IMR-90 (cell line): ENCODE results near the gene OTUD5. TPM values are rescaled to one million over a fixed set of nuclear protein-coding genes. Genes with fewer than 3 reads are reported as not detected.

Source experiments
- ATAC-seq: fragments of 200-7000 bp; cut with Tn5 transposase; 2 replicates; pipeline ENCODE4 v1.9.1; 2020; ENCODE audit warnings: low read depth, mild to moderate bottlenecking, moderate library complexity
- BruUV-seq: library from RNA; stranded (reverse); fragments of 400-500 nt; replicated peaks from 2 replicates; lab custom pipeline; 2021; lab: Mats Ljungman, UMichigan
- CTCF ChIA-PET: fragments of 300-600 bp; formaldehyde crosslinking; extraction: SDS; loops from one replicate; lab custom pipeline; 2021; ENCODE audit warnings: antibody characterized with exemption; lab: Yijun Ruan, JAX
- POLR2A ChIA-PET: fragments of 300-600 bp; sonication (Branson Sonifier 250); formaldehyde crosslinking; loops from one replicate; lab custom pipeline; 2022; ENCODE audit warnings: antibody characterized with exemption; ENCODE audit not compliant: unreplicated experiment; lab: Charles Lee
- DNase-seq: peaks from one replicate; pipeline ENCODE4 v3.0.0; 2013
- H2AFZ ChIP-seq: replicated peaks from 2 replicates; pipeline ENCODE3; 2013; ENCODE audit warnings: low read length, mild to moderate bottlenecking; ENCODE audit not compliant: poor library complexity
- H2AK5ac ChIP-seq: 2 replicates; pipeline ENCODE4 v1.6.1; 2013; ENCODE audit warnings: low read depth, low read length, inconsistent platforms
- H2AK9ac ChIP-seq: replicated peaks from 2 replicates; pipeline ENCODE3; 2013; ENCODE audit warnings: mild to moderate bottlenecking, low read depth, low read length, moderate library complexity; ENCODE audit not compliant: poor library complexity
- H2BK120ac ChIP-seq: 2 replicates; pipeline ENCODE4 v1.6.1; 2013; ENCODE audit warnings: low read depth, low read length, inconsistent platforms
- H2BK15ac ChIP-seq: 3 replicates; pipeline ENCODE4 v1.6.1; 2013; ENCODE audit warnings: low read depth, low read length, inconsistent platforms
- H2BK20ac ChIP-seq: 2 replicates; pipeline ENCODE4 v1.6.1; 2013; ENCODE audit warnings: low read depth, mild to moderate bottlenecking, inconsistent platforms, low read length, moderate library complexity
- H2BK5ac ChIP-seq: 2 replicates; pipeline ENCODE4 v1.6.1; 2013; ENCODE audit warnings: mild to moderate bottlenecking, low read depth, low read length, inconsistent platforms; ENCODE audit not compliant: poor library complexity, severe bottlenecking
- H3K14ac ChIP-seq: replicated peaks from 2 replicates; pipeline ENCODE4 v1.6.1; 2013; ENCODE audit warnings: low read depth, low read length, inconsistent platforms
- H3K18ac ChIP-seq: 2 replicates; pipeline ENCODE4 v1.6.1; 2013; ENCODE audit warnings: low read depth, low read length, control low read depth
- H3K23ac ChIP-seq: 2 replicates; pipeline ENCODE4 v1.6.1; 2013; ENCODE audit warnings: low read depth, low read length, inconsistent platforms
- H3K27ac ChIP-seq: 2 replicates; pipeline ENCODE4 v1.5.1; 2013; ENCODE audit warnings: mild to moderate bottlenecking, control low read depth, low read length; ENCODE audit not compliant: insufficient read depth
- H3K27me3 ChIP-seq: 2 replicates; pipeline ENCODE4 v1.6.1; 2013; ENCODE audit warnings: low read length; ENCODE audit not compliant: control insufficient read depth, insufficient read depth
- H3K36me3 ChIP-seq: 2 replicates; pipeline ENCODE4 v1.6.1; 2013; ENCODE audit warnings: low read length, mixed read lengths; ENCODE audit not compliant: control insufficient read depth, insufficient read depth
- H3K4ac ChIP-seq: 2 replicates; pipeline ENCODE4 v1.6.1; 2013; ENCODE audit warnings: low read depth, low read length, inconsistent platforms
- H3K4me1 ChIP-seq: 2 replicates; pipeline ENCODE4 v1.6.1; 2013; ENCODE audit warnings: low read length, mixed read lengths; ENCODE audit not compliant: control insufficient read depth, insufficient read depth
- H3K4me2 ChIP-seq: 2 replicates; pipeline ENCODE4 v1.6.1; 2013; ENCODE audit warnings: low read depth, mild to moderate bottlenecking, control low read depth, low read length, moderate library complexity
- H3K4me3 ChIP-seq: 2 replicates; pipeline ENCODE4 v1.5.1; 2013; ENCODE audit warnings: low read depth, mild to moderate bottlenecking, control low read depth, low read length, moderate library complexity; ENCODE audit not compliant: insufficient read depth
- H3K56ac ChIP-seq: 2 replicates; pipeline ENCODE4 v1.6.1; 2013; ENCODE audit warnings: low read length, inconsistent platforms; ENCODE audit not compliant: insufficient read depth; ENCODE audit errors: extremely low read depth
- H3K79me1 ChIP-seq, 2 experiments: 2 replicates each; pipeline ENCODE4 v1.6.1; 2013; ENCODE audit warnings: low read length in 2 of 2, inconsistent platforms in 1 of 2, low read depth in 1 of 2
- H3K9ac ChIP-seq: 2 replicates; pipeline ENCODE4 v1.6.1; 2013; ENCODE audit warnings: low read depth, low read length, control low read depth
- H3K9me1 ChIP-seq: 2 replicates; pipeline ENCODE4 v1.6.1; 2013; ENCODE audit warnings: low read length, inconsistent platforms; ENCODE audit not compliant: insufficient read depth
- H3K9me3 ChIP-seq: 2 replicates; pipeline ENCODE4 v1.6.1; 2013; ENCODE audit warnings: low read length; ENCODE audit not compliant: control insufficient read depth, insufficient read depth
- H4K20me1 ChIP-seq: 2 replicates; pipeline ENCODE4 v1.6.1; 2013; ENCODE audit warnings: low read length, inconsistent platforms; ENCODE audit not compliant: insufficient read depth
- H4K5ac ChIP-seq: 2 replicates; pipeline ENCODE4 v1.6.1; 2013; ENCODE audit warnings: mild to moderate bottlenecking, low read depth, low read length, control low read depth
- H4K8ac ChIP-seq, 2 experiments: 2 replicates each; pipeline ENCODE4 v1.6.1; 2013; ENCODE audit warnings: low read depth in 2 of 2, low read length in 2 of 2, control low read depth in 1 of 2, inconsistent platforms in 1 of 2
- H4K91ac ChIP-seq: 2 replicates; pipeline ENCODE4 v1.6.1; 2013; ENCODE audit warnings: low read depth, low read length, inconsistent platforms; ENCODE audit not compliant: insufficient read depth
- BHLHE40 ChIP-seq: fragments of 150-350 bp; IDR thresholded peaks from 2 replicates; pipeline ENCODE4 v1.6.1; 2016; ENCODE audit warnings: mild to moderate bottlenecking, low read depth, low read length
- CEBPB ChIP-seq: IDR thresholded peaks from 2 replicates; pipeline ENCODE4 v1.6.1; 2012; ENCODE audit warnings: low read depth, low read length, improper control_type of control experiment
- CHD1 ChIP-seq: IDR thresholded peaks from 2 replicates; pipeline ENCODE4 v1.6.1; 2012; ENCODE audit warnings: low read depth, low read length, improper control_type of control experiment
- CTCF ChIP-seq: conservative IDR thresholded peaks from 2 replicates; pipeline ENCODE4 v1.5.1; 2012; ENCODE audit warnings: mild to moderate bottlenecking, low read depth, low read length, improper control_type of control experiment
- ELK1 ChIP-seq: fragments of 150-350 bp; IDR thresholded peaks from 2 replicates; pipeline ENCODE4 v1.6.1; 2016; ENCODE audit warnings: low read depth, mild to moderate bottlenecking, low read length, moderate library complexity, borderline replicate concordance
- MAFK ChIP-seq: IDR thresholded peaks from 2 replicates; pipeline ENCODE4 v1.6.1; 2012; ENCODE audit warnings: low read depth, low read length, improper control_type of control experiment
- MAZ ChIP-seq: IDR thresholded peaks from 2 replicates; pipeline ENCODE4 v1.6.1; 2012; ENCODE audit warnings: low read depth, mild to moderate bottlenecking, low read length, improper control_type of control experiment, moderate library complexity, borderline replicate concordance
- MXI1 ChIP-seq: IDR thresholded peaks from 2 replicates; pipeline ENCODE4 v1.6.1; 2012; ENCODE audit warnings: low read depth, mild to moderate bottlenecking, low read length, moderate library complexity, borderline replicate concordance
- NFE2L2 ChIP-seq: fragments of 150-350 bp; IDR thresholded peaks from 2 replicates; pipeline ENCODE4 v1.6.1; 2016; ENCODE audit warnings: low read depth, mild to moderate bottlenecking, low read length
- POLR2A ChIP-seq: IDR thresholded peaks from 2 replicates; pipeline ENCODE4 v1.6.1; 2012; ENCODE audit warnings: mild to moderate bottlenecking, low read depth, low read length
- RAD21 ChIP-seq: IDR thresholded peaks from 2 replicates; pipeline ENCODE4 v1.6.1; 2012; ENCODE audit warnings: low read length, improper control_type of control experiment
- RCOR1 ChIP-seq: IDR thresholded peaks from 2 replicates; pipeline ENCODE4 v1.6.1; 2012; ENCODE audit warnings: mild to moderate bottlenecking, low read length, improper control_type of control experiment; ENCODE audit not compliant: insufficient replicate concordance
- SMC3 ChIP-seq: fragments of 150-350 bp; IDR thresholded peaks from 2 replicates; pipeline ENCODE4 v1.6.1; 2016; ENCODE audit warnings: low read depth, mild to moderate bottlenecking, antibody characterized with exemption, low read length, moderate library complexity
- USF2 ChIP-seq: fragments of 150-350 bp; IDR thresholded peaks from 2 replicates; pipeline ENCODE4 v1.6.1; 2017; ENCODE audit warnings: mild to moderate bottlenecking, antibody characterized with exemption, low read length, low read depth
- WGBS, 2 experiments: methylation state at CpG; one replicate each; pipeline versions ENCODE4 v1.1.5 to v1.1.7; 2013; ENCODE audit warnings: missing lambda C conversion rate in 2 of 2; ENCODE audit not compliant: insufficient read length in 1 of 2; ENCODE audit errors: extremely low coverage in 2 of 2; 5-methylcytosine and 5-hydroxymethylcytosine counted together
- dilution Hi-C: fragments of 300-500 bp; cut with HindIII; formaldehyde crosslinking; loops from one replicate; pipeline ENCODE4 v1.14.3; 2018; ENCODE audit warnings: low sequenced_read_pairs; ENCODE audit not compliant: unreplicated experiment
- in situ Hi-C: fragments of 300-500 bp; cut with MboI; formaldehyde crosslinking; loops from 3 replicates; pipeline ENCODE4 v1.14.3; 2019; ENCODE audit warnings: low sequenced_read_pairs, inconsistent platforms, mixed read lengths
- intact Hi-C: fragments of 100-400 bp; cut with micrococcal nuclease; formaldehyde crosslinking; loops from 2 replicates; pipeline ENCODE4 v1.10.0; 2022
- polyA plus RNA-seq, 3 experiments: library from polyadenylated mRNA; depleted of rRNA; stranded (reverse); fragments of >200 nt; gene quantifications; 2 replicates each; pipeline ENCODE4 v1.2.3, GENCODE V29; 2012; ENCODE audit warnings: low replicate concordance in 1 of 3
- total RNA-seq: library from RNA; depleted of rRNA; stranded (reverse); fragments of >200 nt; gene quantifications from 2 replicates; pipeline ENCODE4 v1.2.3, GENCODE V29; 2012

The OTUD5 gene
- total and polyA plus RNA-seq, 2 of the 4 experiments (the other 2 are of a cell fraction), result 30.6 to 50.4 TPM

- Histone ChIP-seq H3K9me3 (0 out of 2 replicates have a peak, but pooled peaks cover 2% of the 10 kb centered on the region), H3K36me3 (peaks cover under 1% of the 10 kb centered on the region; the same call in 1 of the 2 replicates), H3K14ac (no peak overlapping the region), H4K20me1 (no peaks in the 10 kb centered on the region), H3K4me1 (peaks cover 4% of the 10 kb centered on the region; the same call in 1 of the 2 replicates), H2AFZ (no peak overlapping the region), H3K18ac (no peak overlapping the region), H3K27me3 (no peaks in the 10 kb centered on the region), H4K8ac (no peak overlapping the region), H3K4ac (no peak overlapping the region), H3K4me2 (no peak overlapping the region), H2BK120ac (no peak overlapping the region), H3K9ac (no peak overlapping the region), H4K5ac (no peak overlapping the region), H3K56ac (no peak overlapping the region), H3K27ac (no peak overlapping the region), H2BK15ac (no peak overlapping the region), H3K9me1 (no peaks in the 10 kb centered on the region), H2BK20ac (no peak overlapping the region), H2BK5ac (no peak overlapping the region), H3K79me1 (no peaks in the 10 kb centered on the region), H2AK9ac (no peak overlapping the region), H3K4me3 (no peak overlapping the region), H2AK5ac (no peak overlapping the region), H3K23ac (no peak overlapping the region), H4K91ac (no peak overlapping the region)
- DNase-seq, result no peak
- CTCF ChIA-PET, result no interaction called here
- POLR2A ChIA-PET, result no interaction called here
- in situ Hi-C loops (loop anchor here (25.0 kb wide), 1 partner anchor 93 kb away; the partner anchor contains the start of genes CCDC120 and PRAF2), dilution Hi-C loops (no loop called here), intact Hi-C loops (no loop called here)
- 91% methylated on average over 22 of the region's 28 CpGs; no CpG with 5 or more reads in 1 of the 2 experiments for WGBS, 2 experiments
- no peak for TF ChIP-seq MAFK
- no peak for TF ChIP-seq RCOR1
- no peak for TF ChIP-seq BHLHE40
- TF ChIP-seq USF2, result no peak
- TF ChIP-seq CTCF, result no peak
- TF ChIP-seq POLR2A, result no peak
- no peak for TF ChIP-seq NFE2L2
- TF ChIP-seq CHD1, result no peak
- no peak for TF ChIP-seq SMC3
- TF ChIP-seq CEBPB, result no peak
- TF ChIP-seq MAZ, result no peak
- TF ChIP-seq RAD21, result no peak
- TF ChIP-seq MXI1, result no peak
- no peak for TF ChIP-seq ELK1
- no peak for ATAC-seq
- BruUV-seq, result no TSS peak
These were observed 12.1 kb upstream of the OTUD5 start for GRCh38 chrX:48969471-48969870.
